HEK293 (cell line): Measurements from ENCODE around the gene ATP6AP2.

Experiments used
- YY1 ChIP-seq: fragments of 450-650 bp; formaldehyde crosslinking; IDR thresholded peaks from 2 replicates; pipeline ENCODE4 v1.5.1; 2018; ENCODE audit warnings: missing biosample characterization, missing genetic modification characterization
- ZEB2 ChIP-seq: fragments of 450-650 bp; formaldehyde crosslinking; IDR thresholded peaks from 2 replicates; pipeline ENCODE4 v1.5.1; 2016; ENCODE audit warnings: missing biosample characterization, missing genetic modification characterization
- ZNF221 ChIP-seq: fragments of 450-650 bp; formaldehyde crosslinking; IDR thresholded peaks from 2 replicates; pipeline ENCODE4 v1.5.1; 2017; ENCODE audit warnings: missing biosample characterization, missing genetic modification characterization, borderline replicate concordance
- ZNF529 ChIP-seq: fragments of 450-650 bp; formaldehyde crosslinking; IDR thresholded peaks from 2 replicates; pipeline ENCODE4 v1.5.1; 2017; ENCODE audit warnings: missing genetic modification characterization, missing biosample characterization; ENCODE audit not compliant: insufficient replicate concordance
- TF ChIP-seq, protein P1 (sequence below): IDR thresholded peaks from 2 replicates; pipeline ENCODE4 v1.6.1; 2011; ENCODE audit warnings: mild to moderate bottlenecking, low read depth, low read length, borderline replicate concordance
- TF ChIP-seq, protein P2 (sequence below): fragments of 450-650 bp; formaldehyde crosslinking; IDR thresholded peaks from 2 replicates; pipeline ENCODE4 v1.5.1; 2016; ENCODE audit warnings: missing biosample characterization, missing genetic modification characterization

DNA sequence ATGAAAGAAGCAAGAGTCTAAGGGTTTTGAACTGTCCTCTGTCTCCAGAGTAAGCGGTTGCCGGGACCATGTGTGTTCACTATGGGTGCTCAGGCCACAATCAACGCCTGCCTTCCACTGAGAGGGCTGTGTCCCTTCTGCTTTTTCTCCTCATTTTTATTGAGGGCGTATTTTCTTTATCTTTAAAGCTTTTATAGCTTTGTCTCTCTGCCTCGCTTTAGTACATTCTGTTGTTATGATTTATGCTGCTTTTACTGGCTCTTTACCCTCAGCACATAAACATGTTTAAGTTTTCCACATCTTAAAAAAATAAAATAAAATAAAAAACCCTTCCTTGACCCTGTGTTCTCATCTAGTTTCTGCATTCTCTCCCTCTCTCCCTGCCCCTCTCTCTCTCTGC, 42.4 kb upstream of the ATP6AP2 start:
- TF ChIP-seq ZEB2 = no peak
- TF ChIP-seq ZNF529 (tag by site-specific recombination) = no peak
- no peak for TF ChIP-seq YY1 (tag by site-specific recombination)
- TF ChIP-seq, protein P1, sequence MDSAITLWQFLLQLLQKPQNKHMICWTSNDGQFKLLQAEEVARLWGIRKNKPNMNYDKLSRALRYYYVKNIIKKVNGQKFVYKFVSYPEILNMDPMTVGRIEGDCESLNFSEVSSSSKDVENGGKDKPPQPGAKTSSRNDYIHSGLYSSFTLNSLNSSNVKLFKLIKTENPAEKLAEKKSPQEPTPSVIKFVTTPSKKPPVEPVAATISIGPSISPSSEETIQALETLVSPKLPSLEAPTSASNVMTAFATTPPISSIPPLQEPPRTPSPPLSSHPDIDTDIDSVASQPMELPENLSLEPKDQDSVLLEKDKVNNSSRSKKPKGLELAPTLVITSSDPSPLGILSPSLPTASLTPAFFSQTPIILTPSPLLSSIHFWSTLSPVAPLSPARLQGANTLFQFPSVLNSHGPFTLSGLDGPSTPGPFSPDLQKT = no peak
- TF ChIP-seq ZNF221 (tag by site-specific recombination) = no peak
- TF ChIP-seq, protein P2, sequence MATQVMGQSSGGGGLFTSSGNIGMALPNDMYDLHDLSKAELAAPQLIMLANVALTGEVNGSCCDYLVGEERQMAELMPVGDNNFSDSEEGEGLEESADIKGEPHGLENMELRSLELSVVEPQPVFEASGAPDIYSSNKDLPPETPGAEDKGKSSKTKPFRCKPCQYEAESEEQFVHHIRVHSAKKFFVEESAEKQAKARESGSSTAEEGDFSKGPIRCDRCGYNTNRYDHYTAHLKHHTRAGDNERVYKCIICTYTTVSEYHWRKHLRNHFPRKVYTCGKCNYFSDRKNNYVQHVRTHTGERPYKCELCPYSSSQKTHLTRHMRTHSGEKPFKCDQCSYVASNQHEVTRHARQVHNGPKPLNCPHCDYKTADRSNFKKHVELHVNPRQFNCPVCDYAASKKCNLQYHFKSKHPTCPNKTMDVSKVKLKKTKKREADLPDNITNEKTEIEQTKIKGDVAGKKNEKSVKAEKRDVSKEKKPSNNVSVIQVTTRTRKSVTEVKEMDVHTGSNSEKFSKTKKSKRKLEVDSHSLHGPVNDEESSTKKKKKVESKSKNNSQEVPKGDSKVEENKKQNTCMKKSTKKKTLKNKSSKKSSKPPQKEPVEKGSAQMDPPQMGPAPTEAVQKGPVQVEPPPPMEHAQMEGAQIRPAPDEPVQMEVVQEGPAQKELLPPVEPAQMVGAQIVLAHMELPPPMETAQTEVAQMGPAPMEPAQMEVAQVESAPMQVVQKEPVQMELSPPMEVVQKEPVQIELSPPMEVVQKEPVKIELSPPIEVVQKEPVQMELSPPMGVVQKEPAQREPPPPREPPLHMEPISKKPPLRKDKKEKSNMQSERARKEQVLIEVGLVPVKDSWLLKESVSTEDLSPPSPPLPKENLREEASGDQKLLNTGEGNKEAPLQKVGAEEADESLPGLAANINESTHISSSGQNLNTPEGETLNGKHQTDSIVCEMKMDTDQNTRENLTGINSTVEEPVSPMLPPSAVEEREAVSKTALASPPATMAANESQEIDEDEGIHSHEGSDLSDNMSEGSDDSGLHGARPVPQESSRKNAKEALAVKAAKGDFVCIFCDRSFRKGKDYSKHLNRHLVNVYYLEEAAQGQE (tag by site-specific recombination) = no peak
